HTR-8/SVneo (cell line): ENCODE data around the gene PTMA.
"Not testable (repeated sequence)": the region's sequence is repeated elsewhere in the genome, so short reads cannot be mapped to it uniquely, and the experiment has no call there.

ENCODE experiments used
- DNase-seq: peaks from one replicate; pipeline ENCODE4 v3.0.0; 2011; ENCODE audit warnings: low spot score, mixed read lengths; ENCODE audit not compliant: insufficient read length
- FAIRE-seq: peaks from 2 replicates; lab custom pipeline; 2011; peaks lifted over from hg19 to GRCh38; lab: Jason Lieb, UNC

Gene PTMA

DNA sequence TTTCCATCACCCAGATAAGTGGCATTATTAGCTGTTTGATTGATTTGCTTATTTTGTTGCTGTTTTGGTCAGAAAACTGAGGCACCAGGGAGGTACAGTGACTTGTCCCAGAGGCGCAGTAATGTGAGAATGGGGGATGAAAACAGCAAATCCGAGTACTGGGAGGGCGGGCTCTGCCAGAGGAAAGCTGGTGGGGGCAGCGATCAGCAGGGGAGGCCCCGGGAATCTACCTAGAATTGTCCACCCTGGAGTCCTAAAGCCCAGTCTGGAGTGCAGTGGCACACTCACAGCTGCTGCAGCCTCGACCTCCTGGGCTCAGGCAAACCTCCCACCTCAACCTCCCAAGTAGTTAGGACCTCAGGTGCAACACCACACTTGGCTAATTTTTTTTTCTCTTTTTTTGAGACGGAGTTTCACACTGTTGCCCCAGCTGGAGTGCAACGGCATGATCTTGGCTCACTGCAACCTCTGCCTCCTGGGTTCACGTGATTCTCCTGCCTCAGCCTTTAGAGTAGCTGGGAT, 17.0 kb upstream of the PTMA start:
- FAIRE-seq (no peak), DNase-seq (no peak)

DNA sequence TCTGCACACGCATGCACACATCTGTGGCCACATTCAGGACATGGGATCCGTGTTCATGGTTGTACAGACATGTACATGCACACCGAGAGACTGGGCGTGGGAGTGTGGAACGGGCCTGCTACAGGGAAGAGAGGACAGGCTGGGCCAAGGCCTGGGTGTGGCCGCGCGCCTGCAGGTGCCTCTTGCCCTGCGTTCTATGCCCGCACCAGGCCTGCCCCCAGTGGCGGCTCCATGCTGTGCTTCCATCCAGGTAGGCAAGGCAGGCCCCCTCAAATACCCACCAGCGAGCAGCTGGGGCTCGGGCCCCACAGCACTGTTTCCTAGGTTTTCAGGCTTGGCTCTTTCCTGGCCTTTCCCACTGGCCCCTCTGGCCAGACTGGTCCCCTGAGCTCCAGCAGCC, 15.5 kb upstream of the PTMA start:
- no peak for FAIRE-seq
- no peak for DNase-seq

DNA sequence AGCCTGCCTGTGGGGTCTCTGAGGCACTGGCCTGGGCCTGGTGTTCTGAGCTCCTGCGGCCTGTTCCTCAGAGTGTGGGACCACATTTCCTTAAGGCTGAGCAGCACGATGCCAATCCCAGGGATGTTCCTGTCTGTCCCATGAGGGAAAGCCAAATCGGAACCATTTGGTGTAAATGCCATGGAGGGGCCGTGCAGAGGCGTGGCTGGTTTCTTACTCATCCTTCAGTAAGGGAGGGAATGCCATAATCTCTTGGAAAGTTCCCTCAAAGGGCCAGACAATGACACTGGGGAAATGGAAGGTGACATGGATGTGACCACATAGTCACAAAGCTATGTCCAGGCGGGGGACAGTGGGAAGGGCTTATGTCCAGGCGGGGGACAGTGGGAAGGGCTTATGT, 14.4 kb upstream of the PTMA start:
- DNase-seq, result no peak

DNA sequence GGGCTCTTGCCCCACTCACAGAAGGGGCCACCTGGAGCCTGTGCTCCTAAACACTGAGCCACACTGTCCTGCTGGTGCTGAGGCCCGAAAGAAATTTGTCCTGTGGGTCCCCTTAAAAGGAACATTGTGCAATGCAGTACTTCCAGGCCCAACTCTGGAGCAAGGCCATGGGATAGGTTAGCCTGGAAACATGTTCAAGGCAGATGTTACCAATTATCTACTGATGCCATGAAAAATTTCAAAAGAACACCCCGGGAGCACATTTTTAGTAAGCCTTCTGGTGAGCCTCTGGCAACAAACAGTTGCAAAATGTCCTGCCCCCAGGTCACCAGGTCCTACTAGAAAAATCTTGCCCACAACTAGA, 12.3 kb upstream of the PTMA start:
- DNase-seq (no peak), FAIRE-seq (no peak)

More for the DNA sequence above, 14.4 kb upstream of the PTMA start:
- FAIRE-seq, result no peak

DNA sequence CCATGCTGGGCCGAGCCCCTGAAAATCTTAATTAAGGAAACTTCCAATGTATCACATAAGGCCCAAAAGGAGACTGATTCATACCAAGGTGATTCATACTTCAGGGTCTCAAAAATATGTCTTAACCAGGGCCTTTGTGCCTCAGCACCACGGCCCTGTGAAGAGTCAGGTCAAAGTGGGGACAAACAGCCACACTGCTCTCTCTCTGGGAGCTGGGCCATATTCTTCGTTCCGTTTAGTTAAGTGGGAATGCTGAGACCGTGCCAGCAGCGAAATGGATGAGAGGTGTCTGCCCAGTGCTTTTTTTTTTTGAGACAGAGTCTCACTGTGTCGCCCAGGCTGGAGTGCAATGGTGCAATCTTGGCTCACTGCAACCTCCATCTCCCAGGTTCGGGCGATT, 9.3 kb upstream of the PTMA start:
- FAIRE-seq (no peak), DNase-seq (no peak)

DNA sequence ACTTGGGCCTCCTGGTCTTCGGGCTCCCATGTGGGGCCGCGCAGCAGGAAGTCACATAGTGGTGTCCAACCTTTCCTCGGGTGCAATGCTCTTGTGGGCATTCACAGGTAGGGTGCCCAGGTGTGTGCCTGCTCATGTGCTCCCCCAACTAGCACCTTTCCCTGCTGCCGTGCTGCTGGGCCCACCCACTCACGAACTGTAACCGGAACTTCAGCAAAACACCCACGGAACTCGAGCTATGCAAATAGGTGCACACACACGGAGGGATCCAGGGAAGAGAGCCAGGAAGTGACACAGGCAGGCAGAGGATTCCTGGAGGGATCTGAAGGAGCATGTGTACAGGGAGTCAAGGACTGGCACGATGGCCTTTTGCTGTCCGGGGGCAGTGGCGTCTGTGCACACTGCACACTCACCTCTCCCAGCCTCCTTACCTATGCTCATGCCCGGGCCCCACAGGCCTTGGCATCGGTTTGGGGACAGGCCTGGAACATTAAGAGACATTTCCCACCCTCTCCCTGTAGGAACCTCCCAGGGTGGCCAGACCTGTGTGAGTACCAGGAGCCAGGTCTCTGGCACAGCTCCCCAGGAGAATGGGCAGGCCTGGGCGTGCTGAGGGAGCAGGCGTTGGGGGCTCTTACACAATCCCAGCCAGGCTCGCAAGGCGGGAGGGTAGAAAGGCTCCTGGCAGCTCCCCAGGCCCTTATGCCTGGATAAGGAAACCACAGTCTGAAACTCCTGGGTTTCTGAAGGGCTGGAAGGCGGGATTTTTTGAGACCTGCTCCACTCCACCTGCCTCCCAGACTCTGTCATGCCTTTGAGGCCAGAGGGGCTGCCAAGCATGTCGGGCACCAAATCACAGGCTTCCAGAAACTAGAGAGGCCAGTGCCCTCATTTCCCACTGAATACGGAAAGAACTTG, 6.6 kb upstream of the PTMA start:
- peak; percentile 60 for FAIRE-seq
- DNase-seq, result peak; percentile 82

DNA sequence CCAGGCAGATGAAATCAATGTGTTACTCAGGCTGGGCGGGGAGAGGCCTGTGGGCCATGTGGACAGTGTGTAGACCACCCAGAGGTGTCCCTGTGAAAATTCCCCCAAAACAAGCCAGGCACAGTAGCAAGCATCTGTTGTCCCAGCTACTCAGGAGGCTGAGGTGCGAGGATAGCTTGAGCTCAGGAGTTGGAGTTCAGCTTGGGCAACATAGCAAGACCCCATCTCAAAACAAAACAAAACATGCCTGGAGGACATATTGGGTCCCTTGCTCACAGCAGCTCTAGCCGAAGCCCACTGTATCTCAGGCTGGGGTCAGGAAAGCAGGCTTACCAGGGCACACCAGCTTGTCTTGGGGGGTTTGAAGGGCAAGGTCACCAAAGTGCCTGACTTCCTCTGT, 4.3 kb upstream of the PTMA start:
- DNase-seq, result no peak
- FAIRE-seq, result no peak

DNA sequence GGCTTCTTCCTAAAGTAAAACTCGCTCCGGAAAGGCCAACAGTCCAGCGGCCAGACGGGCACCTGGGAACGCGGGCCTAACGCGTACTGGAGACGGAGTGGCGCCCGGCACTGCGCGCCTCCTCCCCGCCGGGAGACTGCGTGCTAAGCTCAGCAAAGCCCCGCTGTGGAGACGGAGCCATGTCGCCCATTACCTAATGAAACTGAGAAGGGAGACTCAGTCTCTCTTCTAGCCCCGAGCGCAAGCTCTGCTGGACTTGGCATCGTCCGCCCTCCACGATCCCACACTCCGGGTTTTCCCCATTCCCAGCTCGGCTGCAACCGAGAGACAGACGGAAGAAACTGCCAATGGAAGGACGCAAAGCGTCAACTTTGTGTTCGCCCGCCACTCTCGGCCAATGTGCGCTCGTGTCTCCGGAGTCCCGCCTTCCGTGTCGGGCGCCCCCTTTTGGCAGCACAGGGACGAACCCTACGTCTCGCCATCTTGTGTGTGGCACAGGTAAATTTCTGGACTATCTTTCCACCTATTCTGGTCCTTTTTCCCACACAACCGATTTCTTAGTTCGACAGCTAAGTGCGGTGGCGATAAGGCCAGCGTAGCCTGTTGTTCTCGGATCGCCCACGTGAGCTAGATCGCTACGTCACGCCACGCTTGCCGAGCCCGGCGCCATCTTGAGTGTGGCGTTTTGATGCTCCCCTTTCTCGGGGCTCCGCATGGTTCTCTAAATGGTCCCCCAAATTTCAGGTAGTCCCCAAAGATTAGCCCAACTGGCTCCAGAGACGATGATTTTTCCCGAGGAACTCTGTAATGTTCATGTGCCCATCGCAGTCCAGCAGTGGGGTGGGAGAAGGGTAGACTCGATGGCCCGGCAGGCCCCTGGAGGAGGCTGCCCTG, 1.3 kb upstream of the PTMA start:
- DNase-seq, result peak; percentile 98

DNA sequence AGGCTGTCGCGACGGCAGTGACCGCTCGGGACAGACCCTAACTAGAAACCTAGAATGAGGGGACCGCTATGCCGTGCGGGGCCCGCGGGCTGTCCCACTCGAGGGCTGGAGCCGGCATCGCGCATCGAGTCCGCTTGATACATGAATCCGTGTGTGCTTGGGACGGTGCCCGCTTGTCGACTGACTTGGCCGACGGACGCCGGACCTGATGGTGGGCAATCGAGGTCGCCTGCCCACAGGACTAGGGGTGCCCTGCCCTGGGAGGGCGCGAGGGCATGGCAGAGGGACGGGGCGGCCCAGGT, 749 bp upstream of the PTMA start:
- DNase-seq, result no peak
- FAIRE-seq, result no peak

More for the DNA sequence above, 1.3 kb upstream of the PTMA start:
- FAIRE-seq, result peak; percentile 51

DNA sequence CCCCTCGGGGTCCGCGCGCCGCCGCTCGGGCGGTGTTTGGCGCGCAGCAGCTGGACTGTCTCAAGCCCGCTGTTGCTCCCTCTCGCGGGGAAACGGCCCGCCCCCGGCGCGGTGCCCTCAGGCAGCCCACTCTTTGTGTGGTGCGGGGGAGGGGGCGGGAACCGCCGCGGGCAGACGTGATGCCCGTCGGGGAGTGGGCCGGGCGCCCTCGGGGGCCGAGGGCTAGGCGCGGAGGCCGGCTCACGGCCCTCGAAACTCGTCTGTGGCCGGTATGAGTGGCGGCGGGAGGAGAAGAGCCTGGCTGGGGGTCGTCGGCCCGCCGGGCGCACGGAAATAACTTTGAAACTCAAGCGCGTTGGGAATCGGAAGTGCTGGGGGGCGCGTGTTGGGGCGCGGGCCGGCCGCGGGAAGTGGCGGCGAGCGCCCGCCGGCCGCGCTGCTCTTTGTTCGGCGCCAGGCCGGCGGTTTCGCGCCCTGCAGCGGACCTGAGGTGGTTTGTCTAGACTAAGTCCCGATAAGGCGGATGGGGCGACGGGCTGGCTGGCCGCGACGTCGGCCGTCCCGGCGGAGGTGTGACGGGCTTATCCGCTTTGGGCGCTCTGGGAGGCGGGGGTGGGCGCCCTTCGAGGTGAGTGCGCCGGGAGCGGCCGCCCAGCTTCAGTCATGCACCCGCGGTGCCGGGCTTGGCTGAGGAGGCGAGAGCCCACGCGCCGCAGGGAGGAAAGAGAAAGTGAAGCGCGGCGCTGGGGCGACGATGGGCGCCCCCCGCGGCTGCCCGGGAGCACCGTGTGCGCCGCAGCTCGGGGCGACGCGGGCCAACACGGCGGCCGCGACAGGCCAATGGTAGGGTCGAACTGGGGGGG, 679 bp downstream of the PTMA start:
- DNase-seq (no peak), FAIRE-seq (no peak)

DNA sequence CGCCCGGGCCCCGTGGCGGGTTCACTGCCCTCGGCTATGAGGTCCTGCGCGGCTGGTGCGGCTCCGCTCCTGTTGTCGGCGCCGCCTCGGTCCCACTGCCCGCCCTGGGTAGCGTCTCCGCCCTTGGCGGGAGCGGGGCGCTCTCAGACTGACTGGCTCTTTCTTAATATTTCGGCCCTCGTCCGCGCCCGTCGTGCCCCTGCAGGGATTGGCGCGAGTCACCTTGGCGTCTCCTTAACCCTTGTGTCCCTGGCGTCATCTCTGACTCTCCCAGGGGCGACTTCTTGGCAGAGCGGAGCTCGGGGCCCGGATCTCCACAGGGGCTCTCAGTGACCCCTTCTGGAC, 1.3 kb downstream of the PTMA start:
- DNase-seq, result no peak
- no peak for FAIRE-seq

DNA sequence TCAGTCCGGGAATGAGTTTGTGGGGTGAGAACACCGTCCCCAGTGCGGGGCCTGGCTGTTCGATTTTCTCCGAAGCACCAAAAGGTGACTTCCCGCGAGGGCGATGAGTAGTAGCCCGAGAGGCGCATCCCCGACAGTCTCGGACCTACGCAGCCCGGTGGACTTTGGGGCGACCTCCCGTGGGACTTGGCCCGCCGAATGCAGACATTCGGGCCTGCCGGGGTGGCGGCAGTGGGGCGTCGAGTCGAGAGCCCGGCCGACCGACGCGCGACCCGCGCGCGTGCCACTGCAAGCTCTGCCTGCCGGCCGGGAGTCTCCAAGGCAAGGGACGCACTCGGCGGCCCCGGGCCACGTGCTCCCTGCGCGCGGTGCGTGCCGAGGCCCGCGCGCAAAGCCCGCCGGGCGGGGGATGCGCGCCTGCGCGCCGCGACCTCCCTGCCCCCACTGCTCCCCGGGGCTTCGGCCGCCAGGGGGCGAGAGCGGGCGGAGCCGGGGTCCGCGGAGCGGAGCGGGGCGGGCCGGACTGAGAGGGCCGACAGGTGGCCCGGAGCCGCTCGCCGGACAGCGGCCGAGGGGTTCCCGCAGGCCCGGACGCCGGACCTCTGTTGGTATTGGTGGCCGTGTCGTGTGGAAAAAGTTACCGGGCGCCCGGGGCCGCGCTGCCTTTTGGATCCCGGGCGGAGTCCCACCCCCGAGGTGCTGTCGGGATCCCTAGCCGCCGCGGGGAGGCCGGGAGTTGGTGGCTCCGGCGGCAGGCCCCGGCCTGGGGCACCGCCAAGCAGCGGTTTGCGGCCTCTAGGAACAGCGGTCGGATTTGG, 1.9 kb downstream of the PTMA start:
- DNase-seq, result peak; percentile 77
- no peak for FAIRE-seq

DNA sequence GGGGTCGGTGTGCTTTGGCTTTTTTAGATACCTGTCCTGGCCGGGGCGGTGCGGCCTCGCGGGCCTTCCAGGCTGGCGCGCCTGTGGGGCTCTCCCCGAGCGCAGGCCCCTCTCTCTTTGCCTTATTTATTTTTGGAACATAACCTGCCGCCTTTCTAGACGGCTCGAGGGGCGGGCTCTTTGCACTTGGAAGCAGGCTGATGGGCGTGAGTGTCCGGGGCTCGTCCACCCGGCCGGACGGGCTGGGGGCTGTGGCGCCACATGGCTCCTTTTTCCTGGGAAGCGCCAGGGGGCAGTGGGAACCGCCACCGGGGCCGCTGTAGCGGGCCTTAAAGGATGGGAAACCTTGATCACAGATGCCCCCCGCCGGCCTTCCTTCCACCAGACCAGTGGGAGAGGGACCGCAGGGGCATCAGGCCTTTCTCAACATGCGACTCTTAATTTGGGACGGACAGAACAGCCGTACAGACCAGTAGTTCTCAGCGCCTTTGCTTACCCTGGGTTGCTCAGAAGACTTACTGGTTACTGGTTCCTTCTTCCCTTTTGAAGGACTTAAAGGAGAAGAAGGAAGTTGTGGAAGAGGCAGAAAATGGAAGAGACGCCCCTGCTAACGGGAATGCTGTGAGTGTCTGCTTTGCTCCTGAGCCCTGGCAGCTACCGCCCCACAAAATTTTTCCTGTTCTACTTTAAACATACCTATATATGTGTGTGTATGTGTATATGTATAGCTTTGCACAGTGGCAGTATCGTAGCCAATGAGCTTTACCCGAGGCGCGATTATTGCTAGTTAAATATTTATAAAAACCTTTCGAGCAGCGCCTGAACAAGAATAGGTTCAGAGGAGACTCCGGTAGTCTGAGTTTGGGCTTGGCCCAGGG, 2.7 kb downstream of the PTMA start:
- FAIRE-seq, result no peak
- DNase-seq, result no peak

DNA sequence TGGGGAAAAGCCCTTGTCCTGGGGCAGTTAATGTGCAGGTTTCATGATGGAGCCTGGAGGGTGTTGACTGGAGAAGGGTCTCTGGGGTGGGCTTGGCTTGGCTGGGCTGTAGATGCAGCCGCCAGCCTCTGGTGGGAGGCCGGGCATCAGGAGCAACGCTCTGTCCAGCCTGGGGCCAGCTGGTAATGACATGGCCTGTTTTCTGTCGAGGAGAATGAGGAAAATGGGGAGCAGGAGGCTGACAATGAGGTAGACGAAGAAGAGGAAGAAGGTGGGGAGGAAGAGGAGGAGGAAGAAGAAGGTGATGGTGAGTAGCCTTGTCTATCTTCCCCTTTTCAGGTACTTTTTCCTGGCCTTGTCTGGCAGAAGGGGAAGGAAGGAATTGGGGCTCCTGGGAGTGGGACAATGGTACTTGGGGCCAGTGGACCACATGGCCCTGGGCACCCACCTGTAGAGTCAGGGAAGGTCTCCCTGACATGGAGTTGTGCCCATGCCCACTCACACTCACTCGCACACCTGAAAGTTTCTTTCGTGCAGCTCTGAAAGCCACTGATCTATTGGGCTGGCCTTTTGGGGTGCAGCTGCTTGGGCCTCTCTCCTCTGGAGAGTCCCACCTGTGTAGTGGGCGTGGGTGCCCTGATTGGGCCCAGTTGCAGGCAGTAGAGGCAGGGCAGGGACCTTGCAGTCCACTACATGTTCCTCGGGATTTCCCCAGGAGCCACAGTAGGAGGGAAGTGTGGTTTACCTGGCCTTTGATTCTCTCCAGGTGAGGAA, 3.5 kb downstream of the PTMA start:
- FAIRE-seq (no peak), DNase-seq (no peak)

DNA sequence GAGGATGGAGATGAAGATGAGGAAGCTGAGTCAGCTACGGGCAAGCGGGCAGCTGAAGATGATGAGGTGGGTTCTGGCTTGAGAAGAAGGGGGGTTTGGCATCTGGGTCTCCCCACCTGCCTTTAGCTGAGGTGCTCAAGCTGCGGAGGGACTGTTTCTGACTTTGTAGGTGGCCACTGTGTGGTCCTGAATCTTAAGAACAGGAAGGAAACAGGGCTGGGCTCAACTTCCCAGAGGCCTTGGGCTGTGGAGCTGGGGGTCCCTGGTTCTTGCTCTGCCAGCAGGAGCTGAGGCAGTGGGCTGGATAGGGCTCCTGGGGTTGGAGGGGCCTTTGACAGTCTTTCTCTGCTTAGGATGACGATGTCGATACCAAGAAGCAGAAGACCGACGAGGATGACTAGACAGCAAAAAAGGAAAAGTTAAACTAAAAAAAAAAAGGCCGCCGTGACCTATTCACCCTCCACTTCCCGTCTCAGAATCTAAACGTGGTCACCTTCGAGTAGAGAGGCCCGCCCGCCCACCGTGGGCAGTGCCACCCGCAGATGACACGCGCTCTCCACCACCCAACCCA, 4.2 kb downstream of the PTMA start:
- FAIRE-seq, DNase-seq: not testable (repeated sequence)

DNA sequence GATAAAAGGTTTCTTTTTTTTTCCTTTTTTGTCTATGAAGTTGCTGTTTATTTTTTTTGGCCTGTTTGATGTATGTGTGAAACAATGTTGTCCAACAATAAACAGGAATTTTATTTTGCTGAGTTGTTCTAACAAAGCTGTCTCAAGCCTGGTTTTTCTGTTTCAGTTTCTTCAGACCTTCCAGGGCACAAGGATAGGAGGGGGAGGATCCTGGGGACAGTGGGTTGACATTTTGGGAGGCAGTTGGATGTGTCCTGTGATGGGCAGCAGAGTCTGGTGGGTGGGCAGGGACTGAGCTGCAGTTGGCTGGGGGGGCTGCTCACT, 5.0 kb downstream of the PTMA start:
- FAIRE-seq, DNase-seq: not testable (repeated sequence)

DNA sequence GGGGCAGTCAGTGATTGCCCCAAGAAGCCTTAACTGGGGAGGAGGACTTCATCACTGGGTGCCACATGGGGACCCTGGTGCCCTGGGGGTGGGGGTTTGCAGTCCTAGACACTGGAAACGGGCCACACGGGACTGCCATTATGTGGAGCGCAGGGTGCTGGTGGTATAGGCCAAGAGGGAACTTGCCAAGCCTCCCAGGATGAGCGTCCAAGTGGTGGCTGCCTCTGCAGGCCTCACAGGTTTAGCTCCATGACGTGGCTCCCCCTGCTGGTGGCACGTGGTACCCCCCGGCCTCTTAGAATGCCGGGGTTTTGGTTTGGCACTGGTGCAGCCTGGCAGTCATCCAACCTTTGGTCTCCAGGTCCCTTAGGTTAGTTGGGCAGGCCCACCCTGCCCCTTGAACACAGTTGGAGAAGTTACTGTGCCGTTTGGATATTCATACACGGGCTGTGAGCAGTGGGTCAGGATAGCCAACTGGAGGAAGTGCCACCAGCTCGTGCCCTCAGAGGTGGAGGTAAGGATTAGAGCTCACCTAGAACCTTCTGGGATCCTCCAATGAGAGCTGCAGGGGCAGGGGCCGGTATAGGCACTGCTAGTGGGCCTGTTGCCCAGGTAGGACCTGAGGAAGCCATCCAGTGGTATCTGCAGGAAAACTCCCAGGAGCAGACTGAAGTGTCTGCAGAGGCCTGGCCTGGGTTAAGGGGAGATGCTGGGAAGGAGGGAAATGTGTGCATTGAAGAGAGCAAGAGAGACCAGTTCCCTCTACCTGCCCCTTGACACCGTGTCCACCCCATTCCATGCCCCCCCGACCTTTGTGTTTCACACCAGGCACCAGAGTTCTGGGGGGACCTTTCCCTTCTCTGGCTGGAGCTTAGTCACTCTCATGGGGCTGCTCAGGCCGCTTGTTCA, 5.7 kb downstream of the PTMA start:
- DNase-seq (peak; percentile 90), FAIRE-seq (no peak)
